Omental fat pad (tissue), 4 donors: ENCODE measurements around the gene TMX4. TPM values are rescaled to one million over a fixed set of nuclear protein-coding genes. Genes with fewer than 3 reads are reported as not detected.
A peak's percentile ranks its signal among the peaks of the same experiment; 100 is the strongest.

Source experiments
- ATAC-seq: fragments of 150-250 bp; one replicate; pipeline ENCODE4 v1.9.1; 2016; ENCODE audit warnings: mild to moderate bottlenecking, moderate library complexity; ENCODE audit not compliant: low FRiP score
- DNase-seq: peaks from one replicate; pipeline ENCODE4 v3.0.0-alpha.2; 2019; ENCODE audit warnings: low spot score
- CTCF ChIP-seq, 3 donors: fragments of 450-650 bp; IDR thresholded peaks; one replicate each; pipeline ENCODE4 v1.5.1; 2016 to 2017; ENCODE audit warnings: antibody characterized with exemption in 3 of 3, mild to moderate bottlenecking in 3 of 3, moderate library complexity in 2 of 3
- total RNA-seq, 4 donors: library from RNA; depleted of rRNA; stranded (reverse); fragments of >200 nt; gene quantifications; one replicate each; pipeline ENCODE4 v1.1.0, GENCODE V29; 2016

The TMX4 gene
- total RNA-seq, 4 donors from 2014 or later, result 30.8 to 48.8 (median 41.6) TPM

- peak; percentile 2 for ATAC-seq
- no peak for TF ChIP-seq CTCF (IDR thresholded peaks at IDR 0.05)
- no peak for DNase-seq
Observed at GRCh38 chr20:8019998-8020247, 362 bp upstream of the TMX4 start.

- peak; percentile 70 for ATAC-seq
- no peak for TF ChIP-seq CTCF (IDR thresholded peaks at IDR 0.05)
- DNase-seq, result peak; percentile 27
Observed at GRCh38 chr20:8018958-8019245, 659 bp downstream of the TMX4 start.

- no peak for TF ChIP-seq CTCF (IDR thresholded peaks at IDR 0.05)
- DNase-seq (no peak), ATAC-seq (no peak)
Observed at GRCh38 chr20:8012724-8013123, 6.8 kb downstream of the TMX4 start.

GRCh38 chr20:8008733-8009132 lies 10.8 kb downstream of the TMX4 start:
- TF ChIP-seq CTCF (IDR thresholded peaks at IDR 0.05), result no peak
- ATAC-seq (no peak), DNase-seq (no peak)

GRCh38 chr20:8007490-8007889 lies 12.1 kb downstream of the TMX4 start:
- ATAC-seq (no peak), DNase-seq (no peak)
- TF ChIP-seq CTCF (IDR thresholded peaks at IDR 0.05), result no peak

GRCh38 chr20:8005575-8006366 lies 13.8 kb downstream of the TMX4 start:
- no peak for DNase-seq
- ATAC-seq, result no peak
- TF ChIP-seq CTCF (IDR thresholded peaks at IDR 0.05), result no peak

GRCh38 chr20:8005033-8005432 lies 14.5 kb downstream of the TMX4 start:
- no peak for TF ChIP-seq CTCF (IDR thresholded peaks at IDR 0.05)
- DNase-seq (no peak), ATAC-seq (no peak)
